ENCODE measurements around the gene IPO11.

The IPO11 gene

GRCh38 chr5:62606878-62607277, 194.3 kb downstream of the IPO11 start:
- no peak for DNase-seq (ENCODE audit: low read depth)
- no peak overlapping the region for H3K4me3 ChIP-seq (ENCODE audit: low read depth, low read length)

GRCh38 chr5:62607615-62608014, 195.1 kb downstream of the IPO11 start:
- no peak overlapping the region for H3K4me3 ChIP-seq (ENCODE audit: low read depth, low read length)
- TF ChIP-seq MYC (IDR thresholded peaks at IDR 0.05; ENCODE audit: low read depth, low read length) (no peak), CTCF (IDR thresholded peaks at IDR 0.05; ENCODE audit: low read depth, low read length) (no peak), POLR2A (IDR thresholded peaks at IDR 0.05; ENCODE audit: extremely low read depth, insufficient read length) (no peak)
- no peak for DNase-seq (ENCODE audit: low read depth)

More at GRCh38 chr5:62606878-62607277, 194.3 kb downstream of the IPO11 start:
- TF ChIP-seq MAX (IDR thresholded peaks at IDR 0.05; ENCODE audit: low read depth, low read length) (no peak), MYC (IDR thresholded peaks at IDR 0.05; ENCODE audit: low read depth, low read length) (no peak), POLR2A (IDR thresholded peaks at IDR 0.05; ENCODE audit: extremely low read depth, insufficient read length) (no peak), CTCF (IDR thresholded peaks at IDR 0.05; ENCODE audit: low read depth, low read length) (no peak)

- H3K4me3 ChIP-seq (ENCODE audit: low read depth, low read length), result no peak overlapping the region
- TF ChIP-seq MYC (IDR thresholded peaks at IDR 0.05; ENCODE audit: low read depth, low read length) (no peak), POLR2A (IDR thresholded peaks at IDR 0.05; ENCODE audit: extremely low read depth, insufficient read length) (no peak), MAX (IDR thresholded peaks at IDR 0.05; ENCODE audit: low read depth, low read length) (no peak), CTCF (IDR thresholded peaks at IDR 0.05; ENCODE audit: low read depth, low read length) (no peak)
- no peak for DNase-seq (ENCODE audit: low read depth)
These were observed 196.3 kb downstream of the IPO11 start for GRCh38 chr5:62608529-62609511.

- no peak for TF ChIP-seq CTCF (IDR thresholded peaks at IDR 0.05; ENCODE audit: low read depth, low read length)
- TF ChIP-seq MYC (IDR thresholded peaks at IDR 0.05; ENCODE audit: low read depth, low read length), result no peak
- no peak for TF ChIP-seq POLR2A (IDR thresholded peaks at IDR 0.05; ENCODE audit: extremely low read depth, insufficient read length)
- TF ChIP-seq MAX (IDR thresholded peaks at IDR 0.05; ENCODE audit: low read depth, low read length), result no peak
- no peak overlapping the region for H3K4me3 ChIP-seq (ENCODE audit: low read depth, low read length)
- DNase-seq (ENCODE audit: low read depth), result no peak
These were observed 201.8 kb downstream of the IPO11 start for GRCh38 chr5:62614355-62614754.

GRCh38 chr5:62616615-62617277, 204.2 kb downstream of the IPO11 start:
- no peak overlapping the region for H3K4me3 ChIP-seq (ENCODE audit: low read depth, low read length)
- no peak for DNase-seq (ENCODE audit: low read depth)
- TF ChIP-seq MAX (IDR thresholded peaks at IDR 0.05; ENCODE audit: low read depth, low read length), result no peak
- no peak for TF ChIP-seq POLR2A (IDR thresholded peaks at IDR 0.05; ENCODE audit: extremely low read depth, insufficient read length)
- no peak for TF ChIP-seq CTCF (IDR thresholded peaks at IDR 0.05; ENCODE audit: low read depth, low read length)
- TF ChIP-seq MYC (IDR thresholded peaks at IDR 0.05; ENCODE audit: low read depth, low read length), result no peak
